Stimulated activated naive CD4-positive, alpha-beta T cell (primary cell): ENCODE measurements around the gene ACP1.

Experiments
- DNase-seq, 6 experiments: peaks; one replicate each; lab custom pipeline; 2025; lab: John Stamatoyannopoulos, UW

ACP1 gene

DNA sequence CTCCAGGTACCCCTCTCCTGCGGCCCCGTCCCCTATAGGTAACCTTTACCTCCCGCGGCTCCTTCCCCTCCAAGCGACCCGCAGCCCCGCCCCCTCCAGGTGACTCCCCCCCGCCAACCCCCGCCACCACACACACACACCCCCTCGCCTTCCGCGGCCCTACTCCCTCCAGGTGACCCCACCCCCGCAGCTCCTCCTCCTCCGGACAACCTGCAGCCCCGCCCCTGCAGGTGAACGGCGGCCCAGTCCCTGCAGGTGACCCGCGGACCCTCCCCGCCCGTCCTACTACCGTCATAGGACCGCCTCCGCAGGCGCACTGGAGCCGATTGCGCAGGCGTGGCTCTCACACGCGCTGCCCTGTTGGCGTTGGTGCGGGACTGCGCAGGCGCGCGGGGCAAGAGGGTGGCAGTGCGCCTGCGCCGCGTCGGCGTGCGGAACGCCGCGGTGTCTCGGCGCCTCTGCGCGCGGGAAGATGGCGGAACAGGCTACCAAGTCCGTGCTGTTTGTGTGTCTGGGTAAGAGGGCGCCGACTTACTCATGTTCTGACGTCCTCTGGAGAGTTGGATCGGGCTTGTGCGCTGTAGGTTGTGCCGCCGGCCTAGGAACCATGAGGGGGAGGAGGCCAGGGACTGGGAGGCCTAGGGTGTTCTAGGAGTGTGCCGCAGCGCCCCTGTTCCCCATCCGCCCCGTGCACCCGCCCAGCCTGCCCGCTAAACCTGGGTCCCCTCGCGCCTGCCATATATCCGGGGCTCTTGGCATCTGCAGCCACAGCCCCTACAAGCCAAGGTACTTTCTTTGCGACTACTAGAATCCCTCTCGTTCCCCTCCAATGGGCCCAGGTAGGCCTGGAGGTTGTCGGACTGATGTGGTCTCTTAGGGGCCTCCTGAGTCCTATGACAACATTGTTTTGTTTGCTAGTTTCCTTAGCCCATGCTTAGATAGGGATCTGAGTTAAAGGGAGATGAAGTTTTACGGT lies at the start of gene ACP1:
ACP1 (plus strand) TSS at position 455 of the 976 bp plus-strand sequence; CDS start at position 473, 18 bp downstream.
- peak; percentile 88 to 96 (median 94) for DNase-seq

DNA sequence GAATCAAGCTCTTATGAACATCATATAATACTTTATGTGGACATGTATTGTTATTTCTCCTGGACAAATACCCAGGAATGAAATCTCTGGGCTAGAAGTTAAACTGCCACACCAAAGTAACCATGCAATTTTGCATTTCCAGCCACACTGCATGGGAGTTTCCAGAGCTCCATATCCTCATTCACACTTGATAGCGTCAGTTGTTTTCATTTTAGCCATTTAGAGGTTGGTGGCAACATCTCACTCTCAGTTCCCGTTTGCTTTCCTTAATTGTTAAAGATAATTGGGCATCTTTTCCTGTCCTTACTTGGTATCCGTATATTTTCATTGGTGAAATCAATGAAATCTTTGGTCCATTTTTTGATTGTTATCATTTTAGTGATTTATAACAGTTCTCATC lies 48.7 kb upstream of the ACP1 start:
- DNase-seq: no peak

DNA sequence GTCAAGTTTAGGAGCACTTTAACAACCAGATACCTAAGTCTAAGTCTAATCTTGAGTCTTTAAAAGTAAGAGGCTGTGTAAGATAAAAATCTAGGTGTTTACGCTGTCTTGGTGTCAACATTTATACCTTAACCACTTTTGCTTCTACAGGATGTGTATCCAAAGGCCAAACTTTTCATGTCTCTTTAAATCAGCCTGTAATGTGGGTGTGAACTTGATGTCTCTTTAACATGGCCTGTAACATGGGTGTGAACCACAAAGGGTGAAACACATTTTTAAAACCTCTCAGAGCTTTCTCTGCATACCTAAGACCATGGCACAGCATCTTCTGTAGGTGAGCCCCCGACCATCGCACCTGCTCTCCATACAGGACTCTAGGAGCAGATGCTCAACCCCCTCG lies 41.3 kb upstream of the ACP1 start:
- no peak for DNase-seq

DNA sequence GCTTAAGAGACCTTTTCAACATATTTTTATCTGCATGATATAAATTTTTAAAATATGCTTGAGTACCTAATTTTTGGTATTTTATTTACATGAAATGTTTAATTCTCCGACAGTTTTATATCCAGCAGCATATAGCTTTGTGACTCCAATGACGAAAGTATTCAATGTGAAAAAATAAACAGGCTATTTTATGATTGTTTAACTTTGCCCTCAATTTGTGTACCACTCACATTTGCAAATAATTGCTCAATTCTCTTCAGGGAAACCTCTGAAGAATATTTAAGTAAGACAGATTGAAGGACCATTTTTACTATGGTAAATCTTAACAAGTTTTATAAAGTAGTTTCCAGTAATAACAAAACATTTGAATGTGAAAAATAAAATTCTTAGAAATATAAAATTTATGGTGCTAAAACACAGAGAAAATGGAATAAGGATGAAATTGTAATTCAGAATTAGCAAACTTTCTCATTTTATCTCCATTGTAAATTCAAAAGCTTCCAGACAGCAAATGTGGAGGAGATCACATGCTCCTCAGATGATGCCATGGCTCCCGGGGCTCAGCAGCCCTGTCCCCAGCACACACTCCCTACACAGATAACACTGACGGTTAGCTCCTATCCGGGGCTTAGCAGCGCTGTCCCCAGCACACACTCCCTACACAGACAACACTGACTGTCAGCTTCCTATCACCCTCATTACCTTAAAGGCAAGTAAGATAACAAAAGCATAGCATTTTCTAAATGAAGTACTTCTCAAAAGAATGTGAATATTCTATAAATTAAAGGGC lies 40.6 kb upstream of the ACP1 start:
- DNase-seq: no peak

DNA sequence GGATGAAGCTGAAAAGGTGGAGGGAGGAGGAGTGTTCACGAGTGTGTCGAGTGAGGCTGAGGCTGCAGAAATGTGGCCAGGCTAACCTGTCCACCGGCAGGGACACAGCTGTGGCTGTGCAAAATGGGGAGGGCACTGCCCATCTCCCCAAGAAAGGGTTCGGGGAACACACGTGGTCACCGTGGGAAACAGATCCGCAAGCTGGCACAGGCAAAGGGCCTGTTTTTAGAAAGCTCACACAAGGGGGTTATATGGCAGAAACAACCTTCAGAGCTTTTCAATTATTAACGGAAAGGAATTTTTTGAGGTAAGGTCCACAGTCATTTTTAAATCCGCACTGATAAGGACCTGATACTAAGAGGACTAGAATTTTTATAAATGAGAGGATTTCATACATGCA lies 36.6 kb upstream of the ACP1 start:
- no peak for DNase-seq

DNA sequence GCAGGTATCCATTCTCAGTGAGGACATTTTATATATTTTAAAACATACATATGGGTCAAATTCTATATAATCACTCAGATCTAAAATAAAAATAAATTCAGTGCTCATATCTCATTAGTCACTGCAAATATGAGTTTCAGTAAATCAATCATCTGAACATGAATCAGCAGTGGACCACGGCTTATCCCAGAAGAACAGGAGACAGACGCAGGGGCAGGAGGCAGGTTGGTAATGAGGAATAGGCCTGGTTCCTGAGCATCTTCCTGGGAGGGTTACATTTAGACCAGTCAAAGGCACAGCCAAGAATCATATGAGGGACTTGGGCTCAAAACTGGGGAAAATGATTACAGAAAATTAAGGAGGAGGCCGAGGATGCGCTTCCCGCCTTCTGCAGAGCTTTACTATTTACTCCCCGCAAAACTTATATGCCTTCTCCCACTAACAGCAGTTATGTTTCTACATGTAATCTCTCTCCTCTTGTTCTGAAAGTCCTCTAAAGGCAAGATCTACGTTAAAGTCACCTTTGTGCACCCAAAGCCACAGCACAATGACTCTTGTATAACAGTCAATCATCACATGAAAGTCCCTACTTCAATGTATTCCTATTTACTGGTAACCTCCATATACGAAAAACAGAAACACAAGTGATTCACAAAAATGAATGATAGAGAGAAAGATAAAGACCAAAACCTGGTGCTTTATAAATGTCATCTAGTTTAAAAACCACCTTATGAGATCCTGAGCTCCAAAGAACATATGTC lies 36.0 kb upstream of the ACP1 start:
- no peak for DNase-seq

DNA sequence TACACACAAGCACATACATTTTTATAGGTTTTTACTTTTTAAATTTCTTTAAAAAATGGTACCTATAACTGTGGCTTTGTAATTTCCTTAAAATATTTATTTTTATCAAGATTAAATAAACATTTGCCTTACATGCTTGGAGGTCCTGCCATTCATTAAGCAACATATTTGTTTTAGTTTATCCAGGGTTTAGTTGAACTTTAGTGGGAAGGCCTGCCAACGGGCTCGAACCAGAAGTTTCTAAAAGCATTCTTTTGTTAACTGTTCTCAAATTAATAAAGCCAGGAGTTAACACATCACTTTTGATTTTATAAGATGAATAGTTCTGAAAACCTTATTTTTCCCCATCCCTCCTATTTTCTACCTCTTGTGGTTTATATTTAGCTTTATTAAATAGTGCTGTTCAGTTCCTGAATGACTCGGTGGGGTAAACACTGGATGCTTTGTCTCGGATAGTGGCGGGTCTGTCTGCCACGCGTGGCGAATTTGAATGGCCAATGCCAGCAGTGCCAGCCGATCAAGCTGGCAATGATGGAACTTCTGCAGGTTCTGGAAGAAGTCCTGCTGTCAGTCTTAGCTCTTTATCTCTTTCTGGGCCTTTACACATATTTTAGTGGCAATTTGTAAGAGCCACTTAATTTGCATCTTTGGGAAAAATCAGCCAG lies 33.1 kb upstream of the ACP1 start:
- DNase-seq: no peak

DNA sequence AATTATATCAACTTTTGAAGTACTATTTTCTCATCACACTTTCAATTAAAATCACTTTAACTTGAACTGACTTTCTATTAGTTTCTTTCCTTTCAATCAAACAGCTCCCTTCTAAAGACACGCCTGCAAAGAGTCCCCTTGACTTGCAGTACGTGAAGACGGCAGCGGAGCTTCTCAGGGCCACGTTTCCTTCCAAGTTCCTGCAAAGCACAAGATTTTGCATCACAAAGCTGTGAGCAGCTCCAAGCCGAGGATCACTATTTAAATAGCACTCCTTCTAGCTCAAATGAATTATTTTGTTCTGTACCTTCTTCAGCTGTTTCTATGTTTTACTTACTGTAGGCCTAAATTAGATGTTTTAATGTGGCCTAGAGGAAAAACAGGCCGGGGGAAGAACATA lies 31.7 kb upstream of the ACP1 start:
- no peak for DNase-seq

DNA sequence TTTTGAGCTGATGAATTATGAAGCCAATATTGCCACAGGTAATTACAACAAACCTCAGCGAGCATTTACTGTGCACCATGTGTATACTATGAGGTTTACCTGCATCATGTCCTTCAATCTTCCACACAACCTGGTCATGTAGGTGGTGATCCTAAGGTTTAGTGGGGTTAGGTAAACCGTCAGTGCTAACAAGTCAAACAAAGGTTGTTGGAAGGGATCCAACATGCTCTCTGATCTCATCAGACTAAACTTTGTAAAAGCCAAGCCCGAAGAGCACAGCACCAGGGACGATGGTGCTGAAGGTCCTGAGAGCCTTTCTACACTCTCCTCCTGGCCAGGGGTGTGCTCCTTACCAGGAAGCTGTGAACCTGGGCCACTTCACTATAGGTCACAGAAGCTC lies 30.3 kb upstream of the ACP1 start:
- no peak for DNase-seq

DNA sequence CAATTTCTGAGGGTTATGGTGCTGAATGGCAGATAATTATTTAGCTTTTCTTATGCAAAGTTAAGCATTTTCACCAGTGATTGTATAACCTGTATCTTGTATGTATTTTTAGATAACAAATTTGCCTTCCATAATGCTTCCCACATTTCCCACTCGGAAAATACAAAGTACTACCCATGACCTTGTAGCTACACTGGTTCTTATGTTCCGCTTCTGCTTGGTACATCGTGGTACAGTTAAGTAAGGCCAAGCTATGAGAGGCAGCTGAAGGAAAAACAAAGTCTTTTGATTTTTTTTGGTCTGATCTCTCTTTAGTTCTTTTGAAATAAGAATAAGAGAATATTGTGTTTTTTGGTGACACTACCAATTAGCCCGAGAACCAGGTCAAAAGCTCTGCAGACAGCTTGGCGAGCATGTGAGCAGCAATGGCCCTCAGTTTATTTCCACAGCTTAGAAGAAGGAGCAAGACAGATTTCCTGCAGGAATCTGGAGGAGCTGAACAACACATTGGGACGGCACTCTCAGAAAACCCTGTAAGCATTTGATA lies 27.7 kb upstream of the ACP1 start:
- no peak for DNase-seq

DNA sequence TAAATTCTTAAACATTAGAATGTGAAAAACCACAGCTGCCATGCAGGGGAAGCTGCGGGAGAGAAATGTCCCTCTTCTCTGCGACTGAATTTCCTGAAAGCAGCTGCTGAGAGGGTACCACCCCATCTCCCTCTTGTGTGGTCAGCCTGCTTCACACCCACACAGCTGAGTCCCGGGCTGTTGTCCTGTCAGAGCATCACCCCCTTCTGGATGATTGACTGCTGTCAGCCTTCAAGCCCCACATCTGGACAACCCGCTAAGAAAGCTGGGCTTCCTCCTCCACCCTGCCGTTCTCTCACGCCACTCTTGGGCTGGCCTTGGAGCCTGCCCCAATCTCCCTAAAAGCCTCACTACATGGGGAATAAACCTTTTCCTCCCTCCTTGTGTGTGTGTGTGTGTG lies 26.9 kb upstream of the ACP1 start:
- DNase-seq: no peak

DNA sequence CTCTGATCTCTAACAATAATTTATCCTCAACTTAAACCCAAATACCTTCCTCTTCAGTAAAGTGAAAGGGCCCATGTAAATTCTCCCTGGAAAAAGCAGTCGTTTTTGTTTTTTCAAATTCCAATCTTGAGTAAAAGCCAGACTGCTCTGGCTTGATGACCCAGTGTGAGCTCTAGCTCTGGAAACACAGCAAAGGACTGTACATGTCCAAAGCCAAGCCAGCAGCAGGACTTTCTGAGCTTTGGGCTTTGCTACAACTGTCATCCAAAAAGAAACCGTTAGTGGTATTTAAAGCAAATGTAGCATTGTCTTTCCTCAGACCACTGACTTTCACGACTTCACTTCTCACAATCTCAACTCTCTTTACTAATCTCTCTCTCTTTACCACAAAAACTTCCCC lies 26.3 kb upstream of the ACP1 start:
- no peak for DNase-seq

DNA sequence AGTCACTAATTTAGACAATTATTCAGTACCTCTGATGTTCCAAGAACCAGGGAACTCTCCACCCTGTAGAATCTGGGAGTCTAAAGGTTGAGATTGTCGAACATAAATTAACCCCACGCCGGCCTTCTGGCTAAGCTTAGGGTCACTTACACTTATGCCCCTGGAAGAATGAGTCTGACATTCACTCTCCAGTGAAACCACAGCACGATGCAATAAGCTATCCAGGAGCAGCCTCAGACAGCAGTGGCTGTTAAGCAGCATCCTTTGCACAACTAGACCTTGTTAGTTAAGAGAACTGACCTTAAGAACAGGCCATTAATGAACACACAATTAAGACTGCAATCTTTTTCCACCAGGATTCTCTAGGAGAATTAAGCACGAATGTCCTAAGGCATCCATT lies 25.9 kb upstream of the ACP1 start:
- no peak for DNase-seq

DNA sequence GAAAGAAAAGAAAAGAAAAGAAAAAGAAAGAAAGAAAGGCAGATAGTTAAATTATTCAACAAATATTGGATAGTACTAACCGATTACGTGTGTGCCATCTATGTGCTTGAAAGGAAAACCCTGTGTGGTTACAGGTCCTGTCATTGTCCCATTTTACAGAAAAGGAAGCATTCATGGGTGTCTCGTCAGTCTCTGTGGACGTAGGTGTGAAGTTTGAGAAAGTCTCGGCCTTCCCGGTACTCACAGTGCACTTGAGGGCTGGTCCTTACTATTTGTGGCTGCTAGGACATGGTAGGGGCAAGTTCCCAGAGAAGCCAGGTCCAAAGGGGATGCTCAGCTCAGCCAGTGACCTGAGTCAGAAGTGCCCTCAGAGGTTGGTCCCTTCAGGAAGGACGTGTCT lies 20.2 kb upstream of the ACP1 start:
- no peak for DNase-seq

DNA sequence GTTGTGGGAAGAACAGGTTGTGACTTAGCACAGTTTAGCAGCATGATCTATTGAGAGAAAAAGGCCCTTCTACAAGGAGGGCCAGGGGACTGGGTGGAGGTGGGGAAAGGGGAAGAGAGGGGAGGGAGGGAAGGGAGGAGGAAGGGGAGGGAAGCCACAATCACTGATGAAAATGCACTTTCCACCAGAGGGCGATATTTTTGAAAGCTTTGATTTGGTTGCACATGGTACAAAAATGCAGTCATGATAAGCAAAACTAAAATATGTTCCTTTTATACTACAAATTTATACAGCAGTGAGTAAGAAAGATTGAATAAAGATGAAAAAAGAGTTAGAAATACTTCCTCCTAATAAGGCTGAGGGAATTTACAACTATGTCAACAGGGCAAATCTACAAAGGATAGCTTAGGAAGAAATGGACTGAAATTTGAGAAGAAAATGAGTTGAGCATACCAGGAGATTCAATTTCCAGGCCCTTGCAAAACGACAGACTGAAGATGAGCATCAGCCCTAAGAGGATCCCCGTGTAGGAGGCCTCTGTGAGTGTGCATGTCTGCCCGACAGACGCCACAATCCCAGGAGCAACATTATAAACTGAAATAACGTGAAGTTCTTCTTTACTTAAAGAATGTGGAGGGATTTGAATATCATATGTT lies 18.1 kb upstream of the ACP1 start:
- peak in 4 of 6 experiments; percentile 16 to 54 (median 31) for DNase-seq

DNA sequence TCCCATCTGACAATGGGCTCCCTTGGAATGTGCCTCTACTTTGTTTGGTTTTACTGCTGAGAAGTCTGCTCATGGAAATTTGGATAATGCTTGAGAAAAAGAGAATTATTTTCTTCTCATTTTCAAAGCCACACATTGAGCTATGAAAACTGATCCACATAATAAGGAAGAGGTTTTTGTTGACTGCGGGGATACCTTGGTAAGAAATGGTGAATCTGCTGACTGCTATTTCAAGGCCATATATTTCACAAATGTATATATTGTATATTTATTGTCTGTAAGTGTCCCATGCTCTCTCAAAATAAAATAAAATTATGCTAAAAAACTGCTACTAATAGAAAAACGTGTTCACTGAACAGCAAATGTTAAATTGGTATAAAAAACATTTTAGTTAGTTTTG lies 16.0 kb upstream of the ACP1 start:
- DNase-seq: no peak

DNA sequence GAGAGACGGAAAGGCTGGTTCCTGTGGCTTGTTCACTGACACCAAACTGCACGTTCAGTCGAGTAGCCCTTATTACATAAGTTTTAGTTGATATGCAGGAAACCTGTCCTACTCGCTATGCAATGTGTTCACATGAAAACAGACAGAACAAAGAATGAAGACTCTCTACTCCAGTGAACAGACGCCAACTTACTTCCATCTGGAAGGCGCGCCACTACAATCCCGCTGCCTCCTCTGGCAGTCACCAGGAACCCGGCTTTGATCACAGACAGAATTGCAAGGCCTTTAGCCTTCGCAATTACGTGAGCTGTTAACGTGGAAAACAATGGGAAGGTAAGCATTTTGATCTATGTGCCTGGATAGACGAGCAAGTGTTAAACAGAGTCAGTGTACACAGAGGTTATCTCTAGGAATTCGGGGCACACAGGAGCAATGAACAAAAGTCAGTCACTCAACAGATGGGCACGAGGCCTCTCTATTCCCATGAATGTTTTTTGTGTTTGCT lies 15.2 kb upstream of the ACP1 start:
- DNase-seq: no peak

DNA sequence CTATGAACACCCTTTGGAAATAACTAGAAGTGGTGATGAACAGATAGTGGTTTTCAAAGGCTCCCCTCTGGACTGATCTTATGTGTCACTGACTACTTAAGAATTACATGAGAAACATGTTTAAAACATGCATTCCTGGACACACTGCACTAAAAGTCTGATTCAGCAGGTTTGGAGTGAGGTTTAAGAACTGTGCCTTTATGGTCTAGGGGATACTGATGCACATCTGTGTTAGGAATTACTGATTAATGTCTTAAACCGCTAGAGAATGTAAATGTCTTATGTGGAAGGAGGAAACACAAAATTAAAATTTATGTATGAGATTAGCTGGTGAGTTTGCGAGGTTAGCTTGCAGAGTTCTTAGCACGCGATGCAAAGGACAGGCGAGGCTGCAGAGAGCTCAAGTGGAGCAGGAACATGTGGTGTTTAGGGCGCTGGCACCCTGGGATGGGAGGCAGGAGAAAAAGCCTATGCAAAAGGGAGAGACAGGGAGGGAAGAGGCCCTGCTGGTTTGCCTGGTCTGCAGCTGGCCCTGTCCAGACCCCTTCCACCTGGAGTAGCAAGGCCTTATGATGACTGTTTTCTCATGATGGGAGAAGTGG lies 12.6 kb upstream of the ACP1 start:
- DNase-seq: no peak

DNA sequence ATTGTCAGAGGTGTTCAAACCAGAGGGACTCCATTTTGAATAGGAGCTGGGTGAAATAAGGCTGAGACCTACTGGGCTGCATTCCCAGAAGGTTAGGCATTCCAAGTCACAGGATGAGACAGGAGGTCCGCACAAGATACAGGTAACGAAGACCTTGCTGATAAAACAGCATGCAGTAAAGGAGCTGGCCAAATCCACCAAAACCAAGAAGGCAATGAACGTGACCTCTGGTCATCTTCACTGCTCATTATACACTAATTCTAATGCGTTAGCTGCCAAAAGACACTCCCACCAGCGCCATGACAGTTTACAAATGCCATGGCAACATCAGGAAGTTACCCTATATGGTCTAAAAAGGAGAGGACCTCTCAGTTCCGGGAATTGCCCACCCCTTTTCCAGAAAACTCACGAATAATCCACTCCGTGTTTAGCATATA lies 11.5 kb upstream of the ACP1 start:
- no peak for DNase-seq

DNA sequence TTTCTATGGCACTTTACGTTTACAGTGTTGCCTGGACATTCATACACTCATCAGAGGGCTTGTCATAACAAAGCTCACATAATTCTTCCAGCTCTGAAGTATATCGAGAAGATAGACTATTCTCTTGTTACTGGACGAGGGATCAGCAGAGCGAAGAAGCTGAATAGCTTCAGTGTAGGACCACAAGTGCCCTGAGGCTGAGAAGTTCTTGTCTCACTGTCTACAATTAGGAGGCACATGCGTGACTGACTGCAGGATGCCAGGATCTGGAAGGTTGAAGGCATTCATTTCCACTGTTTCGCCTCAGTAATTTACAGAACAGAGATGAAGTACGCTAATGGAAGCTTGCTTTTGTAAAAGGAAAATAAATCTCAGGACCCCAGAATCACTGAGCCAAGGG lies 10.5 kb upstream of the ACP1 start:
- DNase-seq: no peak
